WERI-Rb-1 (cell line): ENCODE results near the gene GCC2.
"Not testable (repeated sequence)": the region's sequence is repeated elsewhere in the genome, so short reads cannot be mapped to it uniquely, and the experiment has no call there.

Source experiments
- DNase-seq: peaks from one replicate; pipeline ENCODE4 v3.0.0-alpha.2; 2020
- H3K27ac ChIP-seq: fragments of 250-450 bp; sonication (Bioruptor Pico); 2 replicates; pipeline ENCODE4 v1.5.1; 2020; ENCODE audit warnings: mild to moderate bottlenecking, moderate library complexity
- H3K27me3 ChIP-seq: fragments of 250-450 bp; sonication (Bioruptor Pico); 2 replicates; pipeline ENCODE4 v1.5.1; 2021; ENCODE audit warnings: mild to moderate bottlenecking, low read depth, moderate library complexity; ENCODE audit not compliant: insufficient read depth, severe bottlenecking
- H3K36me3 ChIP-seq: fragments of 250-450 bp; sonication (Bioruptor Pico); 2 replicates; pipeline ENCODE4 v1.5.1; 2020; ENCODE audit warnings: mild to moderate bottlenecking, moderate library complexity
- H3K4me3 ChIP-seq: 2 replicates; pipeline ENCODE4 v1.5.1; 2011; ENCODE audit warnings: low read depth, mild to moderate bottlenecking, control low read depth, low read length
- H3K9me3 ChIP-seq: fragments of 250-450 bp; sonication (Bioruptor Pico); 2 replicates; pipeline ENCODE4 v1.5.1; 2021; ENCODE audit warnings: mild to moderate bottlenecking, moderate library complexity; ENCODE audit not compliant: severe bottlenecking
- TF ChIP-seq, protein P1 (sequence below): IDR thresholded peaks from 2 replicates; pipeline ENCODE4 v1.5.1; 2011; ENCODE audit warnings: low read depth, mild to moderate bottlenecking, control low read depth, inconsistent platforms, low read length

The GCC2 gene

DNA sequence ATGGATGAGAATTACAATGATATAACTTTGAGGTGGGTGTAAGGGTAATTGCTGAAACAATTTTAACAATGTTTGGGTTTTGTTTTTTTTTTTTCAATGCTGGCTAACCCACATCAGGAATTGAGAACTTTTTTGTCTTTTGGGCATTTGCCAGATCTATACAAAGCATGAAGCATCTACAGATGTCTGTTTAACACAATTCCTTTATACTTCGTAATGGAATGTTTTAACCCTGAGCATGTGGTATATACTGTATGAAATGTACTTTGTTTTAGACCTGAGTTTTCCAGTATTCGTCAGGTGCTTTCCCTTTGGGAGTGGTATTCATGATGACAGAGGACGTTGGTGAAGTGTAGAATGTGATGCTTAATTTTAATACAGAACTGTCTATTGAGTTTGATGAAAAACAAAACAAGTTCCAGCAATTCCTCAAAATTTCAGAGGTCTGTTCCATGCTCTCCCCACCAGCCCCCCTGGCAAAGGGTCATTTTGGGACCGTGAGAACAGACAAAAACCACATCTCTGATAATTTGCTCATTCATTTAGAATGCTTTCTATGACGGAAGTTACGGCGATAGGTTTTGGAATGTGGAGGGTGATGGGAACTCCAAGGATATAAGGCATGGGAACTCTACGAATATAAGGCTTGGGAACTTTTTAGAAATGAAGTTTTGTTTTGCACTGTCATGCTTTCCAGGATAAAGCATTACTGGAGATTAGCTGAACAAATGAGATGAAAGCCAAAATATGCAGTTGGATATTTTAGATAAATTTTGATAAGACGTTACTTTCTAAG lies 99.4 kb downstream of the GCC2 start:
- Histone ChIP-seq H3K4me3 (no peak overlapping the region), H3K27me3 (no peaks in the 10 kb centered on the region), H3K27ac (no peak overlapping the region), H3K36me3 (no peaks in the 10 kb centered on the region), H3K9me3 (no peaks in the 10 kb centered on the region)
- TF ChIP-seq, protein P1, sequence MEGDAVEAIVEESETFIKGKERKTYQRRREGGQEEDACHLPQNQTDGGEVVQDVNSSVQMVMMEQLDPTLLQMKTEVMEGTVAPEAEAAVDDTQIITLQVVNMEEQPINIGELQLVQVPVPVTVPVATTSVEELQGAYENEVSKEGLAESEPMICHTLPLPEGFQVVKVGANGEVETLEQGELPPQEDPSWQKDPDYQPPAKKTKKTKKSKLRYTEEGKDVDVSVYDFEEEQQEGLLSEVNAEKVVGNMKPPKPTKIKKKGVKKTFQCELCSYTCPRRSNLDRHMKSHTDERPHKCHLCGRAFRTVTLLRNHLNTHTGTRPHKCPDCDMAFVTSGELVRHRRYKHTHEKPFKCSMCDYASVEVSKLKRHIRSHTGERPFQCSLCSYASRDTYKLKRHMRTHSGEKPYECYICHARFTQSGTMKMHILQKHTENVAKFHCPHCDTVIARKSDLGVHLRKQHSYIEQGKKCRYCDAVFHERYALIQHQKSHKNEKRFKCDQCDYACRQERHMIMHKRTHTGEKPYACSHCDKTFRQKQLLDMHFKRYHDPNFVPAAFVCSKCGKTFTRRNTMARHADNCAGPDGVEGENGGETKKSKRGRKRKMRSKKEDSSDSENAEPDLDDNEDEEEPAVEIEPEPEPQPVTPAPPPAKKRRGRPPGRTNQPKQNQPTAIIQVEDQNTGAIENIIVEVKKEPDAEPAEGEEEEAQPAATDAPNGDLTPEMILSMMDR: no peak
- DNase-seq: no peak

DNA sequence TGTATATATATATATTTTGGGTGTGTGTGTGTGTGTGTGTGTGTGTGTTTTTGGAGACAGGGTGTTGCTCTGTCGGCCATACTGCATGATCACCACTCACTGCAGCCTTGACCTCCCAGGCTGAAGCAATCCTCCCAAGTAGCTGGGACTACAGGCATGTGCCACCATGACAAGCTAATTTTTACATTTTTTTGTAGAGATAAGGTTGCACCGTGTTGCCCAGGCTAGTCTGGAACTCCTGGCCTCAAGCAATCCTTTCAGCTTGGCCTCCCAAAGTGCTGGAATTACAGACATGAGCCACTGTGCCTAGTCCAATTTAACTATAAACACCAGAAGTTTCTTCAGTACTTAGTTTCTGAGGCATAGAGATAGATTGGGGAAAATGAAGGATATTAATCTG lies 103.6 kb downstream of the GCC2 start:
- H3K4me3 ChIP-seq: no peak overlapping the region
- no peaks in the 10 kb centered on the region for H3K9me3 ChIP-seq
- no peak for DNase-seq
- H3K36me3 ChIP-seq: no peaks in the 10 kb centered on the region
- TF ChIP-seq, protein P1: no peak
- H3K27ac ChIP-seq: no peak overlapping the region
- H3K27me3 ChIP-seq: no peaks in the 10 kb centered on the region

DNA sequence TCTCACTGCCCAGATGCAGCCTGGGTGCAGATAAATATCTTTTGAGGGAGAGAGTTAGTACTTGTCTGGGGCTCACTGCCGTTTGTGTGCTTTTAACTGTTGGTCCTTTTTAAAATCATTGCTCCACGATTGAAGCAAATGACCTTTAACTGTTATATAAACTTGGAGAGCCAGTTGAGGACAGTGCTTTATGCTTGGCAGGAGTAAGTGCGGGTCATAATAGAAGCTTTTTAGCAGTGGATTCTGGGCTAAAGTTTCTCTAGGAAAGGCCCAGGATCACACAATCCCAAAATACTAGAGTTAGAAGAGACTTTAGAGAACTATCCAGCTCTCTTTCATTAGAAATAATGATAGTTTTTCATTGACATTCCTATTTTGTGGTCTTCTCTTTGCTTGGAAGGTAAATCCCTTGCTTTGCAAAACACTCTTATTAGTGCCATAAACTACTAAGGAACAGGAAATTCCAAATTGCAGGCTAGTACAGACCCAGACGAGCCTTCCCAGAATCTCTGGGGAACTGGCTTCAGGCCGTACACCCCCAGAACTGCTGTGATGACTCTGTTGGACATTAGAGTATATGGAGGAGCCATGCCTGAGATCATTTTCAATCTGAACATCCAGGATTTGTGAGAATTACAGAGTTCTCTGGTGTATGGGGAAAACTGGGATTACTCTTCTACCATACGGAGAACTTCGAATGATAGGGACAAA lies 104.4 kb downstream of the GCC2 start:
- DNase-seq: no peak
- Histone ChIP-seq H3K9me3 (no peaks in the 10 kb centered on the region), H3K36me3 (no peaks in the 10 kb centered on the region), H3K27me3 (no peaks in the 10 kb centered on the region), H3K4me3 (no peak overlapping the region), H3K27ac (no peak overlapping the region)
- TF ChIP-seq, protein P1: no peak

DNA sequence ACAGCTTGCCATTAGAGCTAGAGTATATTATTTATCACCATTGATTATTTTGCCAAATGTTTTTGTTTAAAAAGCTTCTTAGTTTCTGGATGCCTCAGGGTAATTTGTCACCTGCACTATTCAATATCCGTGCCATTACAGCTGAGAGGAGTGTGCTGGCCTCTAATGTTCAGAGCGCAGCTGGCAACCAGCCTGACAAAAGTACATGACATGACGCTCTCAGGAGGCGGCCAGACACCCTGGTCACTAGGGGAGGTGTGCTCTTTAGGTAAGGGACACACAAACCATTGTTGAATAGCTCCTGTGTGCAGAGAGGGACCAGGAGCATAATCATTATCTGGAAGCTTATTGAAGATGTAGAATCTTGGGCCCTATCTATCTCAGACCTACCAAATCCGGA lies 105.5 kb downstream of the GCC2 start:
- Histone ChIP-seq H3K4me3 (no peak overlapping the region), H3K9me3 (no peaks in the 10 kb centered on the region), H3K27ac (no peak overlapping the region), H3K27me3 (no peaks in the 10 kb centered on the region), H3K36me3 (no peaks in the 10 kb centered on the region)
- DNase-seq: no peak
- TF ChIP-seq, protein P1: no peak

DNA sequence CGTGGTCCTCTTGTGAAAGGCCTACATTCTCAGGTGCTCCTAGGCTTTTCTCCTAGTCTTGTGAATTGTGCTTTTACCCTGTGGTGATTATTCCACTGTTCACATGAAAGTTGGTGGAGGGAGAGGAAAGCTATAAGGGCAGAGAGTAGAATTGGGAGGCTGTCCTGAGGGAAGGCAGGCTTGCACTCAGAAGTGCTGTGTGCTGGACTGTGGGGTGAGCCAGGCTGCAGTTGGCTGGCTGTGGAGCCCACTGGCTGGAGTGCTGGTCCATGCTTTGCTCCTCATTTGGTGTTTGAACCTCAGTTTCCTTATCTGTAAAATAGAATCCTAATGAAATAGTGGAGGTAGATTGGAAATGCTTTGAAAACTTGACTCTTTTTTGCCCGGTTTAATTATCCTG lies 106.6 kb downstream of the GCC2 start:
- H3K9me3 ChIP-seq: no peaks in the 10 kb centered on the region
- H3K4me3 ChIP-seq: no peak overlapping the region
- no peaks in the 10 kb centered on the region for H3K27me3 ChIP-seq
- TF ChIP-seq, protein P1: no peak
- no peaks in the 10 kb centered on the region for H3K36me3 ChIP-seq
- DNase-seq: no peak
- no peak overlapping the region for H3K27ac ChIP-seq

DNA sequence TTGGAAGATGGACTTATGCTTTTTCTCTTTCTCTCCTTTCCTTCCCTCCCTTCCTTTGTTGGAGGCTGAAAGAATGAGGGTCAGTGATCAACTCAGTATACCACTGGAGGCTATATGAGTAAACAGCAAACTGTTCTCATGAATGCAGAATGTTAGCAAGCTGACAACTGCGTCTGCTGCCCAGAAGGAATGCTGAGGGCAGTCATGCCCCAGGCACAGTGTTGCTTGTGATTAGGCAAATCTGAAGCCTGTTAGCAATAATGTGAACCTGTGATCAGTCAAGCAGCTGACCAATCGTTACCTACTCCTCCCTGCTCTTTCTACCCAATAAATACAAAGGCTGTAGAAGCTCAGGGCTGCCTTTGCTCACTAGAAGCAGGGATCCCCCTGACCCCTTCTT lies 107.6 kb downstream of the GCC2 start:
- not testable (repeated sequence) for H3K9me3 ChIP-seq, DNase-seq, H3K27ac ChIP-seq, H3K4me3 ChIP-seq, H3K36me3 ChIP-seq, H3K27me3 ChIP-seq
